Thyroid gland (tissue), 4 donors: ENCODE measurements around the gene DIRAS1. TPM values are rescaled to one million over a fixed set of nuclear protein-coding genes. Genes with fewer than 3 reads are reported as not detected.

Source experiments
- DNase-seq, 2 donors: peaks; one replicate each; pipeline ENCODE4 v3.0.0-alpha.2; 2019
- H3K27ac ChIP-seq, 3 donors: fragments of 200-600 bp; sonication (generic); 1 replicate in 2 of 3; 2 replicates in 1 of 3; pipeline ENCODE4 v1.5.1; 2016 to 2019; ENCODE audit warnings: mild to moderate bottlenecking in 1 of 3, moderate library complexity in 1 of 3
- H3K27me3 ChIP-seq: fragments of 200-600 bp; sonication (generic); one replicate; pipeline ENCODE4 v1.5.1; 2019
- H3K36me3 ChIP-seq, 2 donors: fragments of 200-600 bp; sonication (generic); one replicate each; pipeline ENCODE4 v1.5.1; 2016 to 2019
- H3K4me1 ChIP-seq, 2 donors: fragments of 200-600 bp; sonication (generic); one replicate each; pipeline ENCODE4 v1.5.1; 2017 to 2019
- H3K4me3 ChIP-seq, 3 donors: fragments of 200-600 bp; sonication (generic); replicated peaks in 1 of 3; 1 replicate in 2 of 3; 2 replicates in 1 of 3; pipeline ENCODE4 v1.5.1; 2016; ENCODE audit warnings: mild to moderate bottlenecking in 1 of 3
- H3K9me3 ChIP-seq: fragments of 200-600 bp; sonication (generic); one replicate; pipeline ENCODE4 v1.5.1; 2017
- CTCF ChIP-seq, 6 experiments: fragments of 200-600 bp in 3 of 6; fragments of 450-650 bp in 3 of 6; sonication (generic) in 3 of 6; IDR thresholded peaks; one replicate each; pipeline ENCODE4 v1.5.1; 2016 to 2019; ENCODE audit warnings: antibody characterized with exemption in 6 of 6, mild to moderate bottlenecking in 2 of 6, inconsistent platforms in 1 of 6, moderate library complexity in 1 of 6
- POLR2A ChIP-seq, 2 donors: fragments of 450-650 bp; IDR thresholded peaks; one replicate each; pipeline ENCODE4 v1.6.1; 2017; ENCODE audit warnings: antibody characterized with exemption in 2 of 2, mild to moderate bottlenecking in 2 of 2, moderate library complexity in 1 of 2
- WGBS, 2 donors: methylation state at CpG; one replicate each; pipeline ENCODE4 v1.1.5; 2017; 5-methylcytosine and 5-hydroxymethylcytosine counted together
- intact Hi-C: fragments of 100-400 bp; cut with DNase I; formaldehyde crosslinking; loops from one replicate; pipeline ENCODE4 v1.15.1; 2023
- total RNA-seq, 4 donors: library from RNA; depleted of rRNA; stranded (reverse); fragments of >200 nt; gene quantifications; one replicate each; pipeline ENCODE4 v1.2.3, GENCODE V29; 2016

Gene DIRAS1
- under 1 TPM; 0.27 to 0.67 (median 0.40) TPM for total RNA-seq

GRCh38 chr19:2720777-2721569 lies at the start of gene DIRAS1:
TSS of gene DIRAS1 (minus strand) at chr19:2721372. CDS start at chr19:2717806, 3,566 bp downstream.
- intact Hi-C loops = no loop called here
- H3K27me3 ChIP-seq = peaks cover 9% of the 10 kb centered on the region
- H3K36me3 ChIP-seq = no peaks in the 10 kb centered on the region
- peaks cover 6 to 21% of the 10 kb centered on the region in 2 donors for H3K4me1 ChIP-seq
- no peak for TF ChIP-seq POLR2A (IDR thresholded peaks at IDR 0.05)
- no peak for TF ChIP-seq CTCF (IDR thresholded peaks at IDR 0.05)
- no peaks in the 10 kb centered on the region for H3K9me3 ChIP-seq
- peak within 1 kb of the TSS in 1 of 3 donors; percentile 12 for H3K4me3 ChIP-seq
- no peak for DNase-seq
- H3K27ac ChIP-seq = no peak within 1 kb of the TSS
- WGBS, 2 donors = 3 to 4% methylated on average over 6 to 9 of the region's 100 CpGs

- no peak for DNase-seq
- H3K4me1 ChIP-seq = peaks cover 0 to 4% of the 10 kb centered on the region in 2 donors
- WGBS, 2 donors = 85 to 87% methylated on average over 22 to 40 of the region's 40 CpGs
Observed at GRCh38 chr19:2770055-2771013, 49.2 kb upstream of the DIRAS1 start.

GRCh38 chr19:2769218-2769617 lies 48.0 kb upstream of the DIRAS1 start:
- no peak overlapping the region for H3K27ac ChIP-seq
- TF ChIP-seq POLR2A (IDR thresholded peaks at IDR 0.05) (no peak), CTCF (IDR thresholded peaks at IDR 0.05) (no peak)
- H3K9me3 ChIP-seq = no peaks in the 10 kb centered on the region
- H3K4me1 ChIP-seq = peaks cover 0 to 4% of the 10 kb centered on the region in 2 donors
- H3K4me3 ChIP-seq = no peak overlapping the region
- WGBS, 2 donors = 90 to 100% methylated on average over 4 of the region's 8 CpGs
- no peak for DNase-seq
- intact Hi-C loops = no loop called here
- H3K36me3 ChIP-seq = peaks cover 32 to 33% of the 10 kb centered on the region in 2 donors
- H3K27me3 ChIP-seq = no peaks in the 10 kb centered on the region

More at GRCh38 chr19:2770055-2771013, 49.2 kb upstream of the DIRAS1 start:
- TF ChIP-seq POLR2A (IDR thresholded peaks at IDR 0.05) (no peak), CTCF (IDR thresholded peaks at IDR 0.05) (no peak)
- Histone ChIP-seq H3K9me3 (no peaks in the 10 kb centered on the region), H3K27ac (no peak overlapping the region), H3K4me3 (no peak overlapping the region), H3K27me3 (no peaks in the 10 kb centered on the region), H3K36me3 (peaks cover 22% of the 10 kb centered on the region in 2 donors)
- intact Hi-C loops = no loop called here

GRCh38 chr19:2768365-2769132 lies 47.4 kb upstream of the DIRAS1 start:
- WGBS, 2 donors = 87 to 93% methylated on average over 20 of the region's 29 CpGs
- Histone ChIP-seq H3K9me3 (no peaks in the 10 kb centered on the region), H3K27ac (no peak overlapping the region), H3K4me1 (peaks cover 0 to 4% of the 10 kb centered on the region in 2 donors), H3K36me3 (peaks cover 38 to 40% of the 10 kb centered on the region in 2 donors), H3K27me3 (no peaks in the 10 kb centered on the region), H3K4me3 (no peak overlapping the region)
- intact Hi-C loops = no loop called here
- TF ChIP-seq CTCF (IDR thresholded peaks at IDR 0.05) = no peak
- no peak for TF ChIP-seq POLR2A (IDR thresholded peaks at IDR 0.05)
- DNase-seq = no peak
